ENCODE measurements around the gene GRIN2A.

- no peak for TF ChIP-seq CTCF (IDR thresholded peaks at IDR 0.05)
- TF ChIP-seq POLR2A (IDR thresholded peaks at IDR 0.05), result no peak
Measured at GRCh38 chr16:10031955-10032354, 150.3 kb downstream of the GRIN2A start.

Data from adrenal gland (tissue), 5 donors.